Dendritic cell treated with granulocyte-macrophage colony-stimulating factor and Interleukin-4, amounts not matched to agents 40 ng/mL and 50 ng/mL, for 4 days (primary cell): ENCODE data around the gene EML2.

Experiments
- H3K27ac Mint-ChIP-seq: one replicate; pipeline ENCODE4 v1.8.0; 2022; ENCODE audit warnings: mild to moderate bottlenecking, mixed read lengths
- H3K27me3 Mint-ChIP-seq: one replicate; pipeline ENCODE4 v1.8.0; 2022; ENCODE audit warnings: mild to moderate bottlenecking, mixed read lengths
- H3K36me3 Mint-ChIP-seq: one replicate; pipeline ENCODE4 v1.8.0; 2022; ENCODE audit warnings: low read depth, mixed read lengths
- H3K4me1 Mint-ChIP-seq: one replicate; pipeline ENCODE4 v1.8.0; 2022; ENCODE audit warnings: low read depth, mixed read lengths
- H3K4me3 Mint-ChIP-seq: one replicate; pipeline ENCODE4 v1.8.0; 2022; ENCODE audit warnings: mild to moderate bottlenecking, moderate library complexity, mixed read lengths
- H3K9me3 Mint-ChIP-seq: one replicate; pipeline ENCODE4 v1.8.0; 2022; ENCODE audit warnings: mixed read lengths
- intact Hi-C: fragments of 100-400 bp; cut with micrococcal nuclease; formaldehyde crosslinking; loops from one replicate; pipeline ENCODE4 v1.15.0; 2022

EML2 gene

DNA sequence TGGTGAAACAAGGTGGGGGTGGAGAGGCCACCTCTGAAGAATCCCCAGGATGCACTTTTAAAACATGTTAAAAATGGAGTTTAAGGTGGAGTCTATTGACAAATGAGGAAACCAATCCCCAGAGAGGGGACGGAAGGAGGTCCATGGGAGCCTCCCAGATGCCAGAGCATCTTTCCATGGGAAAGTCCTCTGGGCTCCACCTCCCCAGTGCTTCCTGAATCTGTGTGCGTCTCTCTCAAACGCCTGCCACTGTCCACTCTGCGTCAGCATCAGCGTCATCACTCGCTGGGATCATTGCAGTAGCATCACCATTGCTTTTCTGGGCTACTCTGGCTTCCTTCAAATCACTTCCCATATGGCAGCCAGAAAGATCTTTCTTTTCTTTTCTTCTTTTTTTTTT is 43.4 kb downstream of the EML2 start:
- intact Hi-C loops = no loop called here
- H3K36me3 Mint-ChIP-seq = no peaks in the 10 kb centered on the region
- peaks cover 80% of the 10 kb centered on the region for H3K27me3 Mint-ChIP-seq
- H3K4me1 Mint-ChIP-seq = peaks cover 39% of the 10 kb centered on the region
- no peak overlapping the region for H3K4me3 Mint-ChIP-seq
- H3K27ac Mint-ChIP-seq = no peak overlapping the region
- no peaks in the 10 kb centered on the region for H3K9me3 Mint-ChIP-seq

DNA sequence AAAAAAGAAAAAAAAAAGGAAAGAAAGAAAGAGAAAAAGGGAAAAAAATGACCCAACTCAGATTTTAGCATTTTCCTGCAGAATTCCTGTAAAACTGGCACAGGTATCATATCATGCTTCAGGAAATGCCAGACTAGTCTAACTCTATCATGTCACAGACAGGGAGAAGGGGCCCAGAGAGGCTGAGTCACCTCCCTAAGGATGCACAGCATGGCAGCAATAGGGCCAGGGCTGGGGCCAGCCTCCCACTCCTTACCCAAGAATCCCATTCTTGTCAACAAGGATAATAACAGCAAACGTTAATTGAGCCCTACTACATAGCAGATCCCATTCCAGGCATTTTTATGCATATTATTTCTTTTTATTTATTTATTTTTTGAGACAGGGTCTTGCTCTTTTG is 45.7 kb downstream of the EML2 start:
- Mint-ChIP-seq H3K27me3 (peaks cover 82% of the 10 kb centered on the region), H3K4me3 (no peak overlapping the region), H3K9me3 (no peaks in the 10 kb centered on the region), H3K27ac (no peak overlapping the region), H3K36me3 (no peaks in the 10 kb centered on the region), H3K4me1 (peaks cover 23% of the 10 kb centered on the region)
- intact Hi-C loops = no loop called here

DNA sequence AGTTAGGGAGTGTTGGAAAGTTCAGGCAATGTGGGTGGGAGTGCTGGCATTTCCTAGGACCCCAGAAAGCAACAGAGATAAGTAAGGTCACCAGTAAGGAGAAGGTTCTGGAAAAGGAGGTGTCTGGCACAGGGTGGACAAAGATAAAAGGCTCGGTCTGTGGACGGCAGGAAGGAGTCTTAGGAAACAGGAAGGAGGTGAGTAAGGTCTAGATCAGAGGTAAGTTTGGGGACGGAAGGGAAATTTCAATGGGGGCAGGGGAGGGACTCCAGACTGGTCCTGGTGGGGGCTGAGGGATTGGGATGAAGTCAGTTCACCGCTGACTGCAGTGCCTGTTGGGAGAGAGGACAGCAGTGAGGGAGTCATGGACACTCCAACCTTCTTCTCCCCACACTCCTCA is 46.8 kb downstream of the EML2 start:
- peaks cover 15% of the 10 kb centered on the region for H3K4me1 Mint-ChIP-seq
- H3K9me3 Mint-ChIP-seq = no peaks in the 10 kb centered on the region
- H3K27ac Mint-ChIP-seq = no peak overlapping the region
- no peaks in the 10 kb centered on the region for H3K36me3 Mint-ChIP-seq
- intact Hi-C loops = no loop called here
- no peak overlapping the region for H3K4me3 Mint-ChIP-seq
- H3K27me3 Mint-ChIP-seq = peaks cover 73% of the 10 kb centered on the region

DNA sequence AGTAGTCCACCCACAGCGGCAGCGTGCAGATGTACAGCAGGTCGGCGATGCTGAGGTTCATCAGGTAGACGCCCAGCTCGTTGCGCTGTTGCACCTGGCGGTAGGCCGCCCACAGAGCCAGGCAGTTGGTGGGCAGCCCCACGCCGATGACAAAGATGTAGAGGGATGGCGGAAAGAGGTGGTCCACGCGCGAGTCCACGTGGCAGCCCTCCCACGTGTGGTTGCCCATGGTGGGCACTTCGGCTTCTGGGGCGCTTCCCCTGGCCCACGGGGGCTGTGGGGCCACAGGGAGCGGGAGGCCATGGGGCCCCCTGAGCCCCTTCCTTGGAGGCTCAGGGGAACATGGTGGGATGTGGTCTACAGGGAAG is 47.6 kb downstream of the EML2 start:
- no peak overlapping the region for H3K4me3 Mint-ChIP-seq
- H3K36me3 Mint-ChIP-seq = no peaks in the 10 kb centered on the region
- H3K9me3 Mint-ChIP-seq = no peaks in the 10 kb centered on the region
- peaks cover 15% of the 10 kb centered on the region for H3K4me1 Mint-ChIP-seq
- H3K27ac Mint-ChIP-seq = no peak overlapping the region
- H3K27me3 Mint-ChIP-seq = peaks cover 65% of the 10 kb centered on the region
- intact Hi-C loops = no loop called here

DNA sequence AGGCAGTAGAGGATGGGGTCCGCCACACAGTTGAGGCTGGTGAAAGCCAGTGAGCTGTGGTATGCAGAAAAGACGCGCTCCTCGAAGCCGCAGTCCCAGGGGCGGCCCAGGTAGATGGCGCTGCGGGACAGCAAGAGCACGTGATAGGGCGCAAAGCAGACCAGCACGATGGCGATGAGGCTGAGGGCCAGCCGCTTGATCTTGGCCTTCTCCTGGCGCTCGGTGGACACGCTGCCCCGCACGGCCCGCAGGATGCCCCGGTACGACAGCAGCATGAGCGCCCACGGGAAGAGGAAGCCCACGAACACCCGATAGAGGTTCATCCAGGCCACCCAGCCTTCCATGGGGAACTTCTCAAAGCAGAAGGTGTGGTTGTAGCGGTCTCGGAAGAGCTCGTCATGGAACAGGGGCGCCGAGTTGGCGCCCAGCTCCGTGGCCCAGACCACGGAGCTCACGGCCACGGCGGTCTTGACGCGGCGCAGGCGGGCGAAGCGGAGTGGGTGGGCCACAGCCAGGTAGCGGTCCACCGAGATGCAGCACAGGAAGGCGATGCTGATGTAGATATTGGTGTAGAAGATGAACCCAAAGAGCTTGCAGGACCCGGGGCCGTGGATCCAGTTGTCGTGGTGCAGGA is 48.1 kb downstream of the EML2 start:
- no peak overlapping the region for H3K4me3 Mint-ChIP-seq
- no peaks in the 10 kb centered on the region for H3K9me3 Mint-ChIP-seq
- H3K36me3 Mint-ChIP-seq = no peaks in the 10 kb centered on the region
- peaks cover 15% of the 10 kb centered on the region for H3K4me1 Mint-ChIP-seq
- intact Hi-C loops = no loop called here
- H3K27me3 Mint-ChIP-seq = peaks cover 60% of the 10 kb centered on the region
- H3K27ac Mint-ChIP-seq = no peak overlapping the region

DNA sequence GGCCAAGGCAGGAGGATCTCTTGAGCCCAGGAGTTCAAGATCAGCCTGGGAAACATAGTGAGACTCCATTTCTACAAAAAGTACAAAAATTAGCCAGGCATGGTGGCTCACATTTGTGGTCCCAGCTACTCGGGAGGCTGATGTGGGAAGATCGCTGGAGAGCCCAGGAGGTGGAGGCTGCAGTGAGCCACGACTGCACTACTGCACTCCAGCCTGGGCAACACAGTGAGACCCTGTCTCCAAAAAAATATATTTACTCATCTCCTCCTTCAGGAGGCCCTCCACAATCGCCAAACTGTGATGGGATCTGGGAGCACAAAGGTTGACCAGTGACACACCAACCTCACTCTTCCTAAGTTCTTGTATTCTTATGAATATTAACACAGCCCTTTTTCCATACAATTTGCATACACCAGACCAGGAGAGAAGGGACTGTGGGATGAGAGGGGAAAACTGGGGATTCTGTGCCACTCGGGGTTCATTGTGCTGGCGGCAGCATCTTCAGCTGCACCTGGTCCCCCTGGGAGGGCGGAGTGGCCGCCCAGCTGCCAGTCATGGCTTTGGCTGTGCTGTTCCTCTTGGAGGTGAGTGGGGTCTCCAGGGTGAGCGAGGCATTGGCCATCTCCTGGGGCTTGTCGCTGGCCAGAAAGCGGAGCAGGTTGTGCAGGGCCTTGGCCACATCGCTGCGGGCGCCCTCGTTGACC is 48.7 kb downstream of the EML2 start:
- peaks cover 15% of the 10 kb centered on the region for H3K4me1 Mint-ChIP-seq
- no peak overlapping the region for H3K27ac Mint-ChIP-seq
- H3K27me3 Mint-ChIP-seq = peaks cover 53% of the 10 kb centered on the region
- no peaks in the 10 kb centered on the region for H3K9me3 Mint-ChIP-seq
- H3K36me3 Mint-ChIP-seq = no peaks in the 10 kb centered on the region
- H3K4me3 Mint-ChIP-seq = no peak overlapping the region
- intact Hi-C loops = no loop called here

DNA sequence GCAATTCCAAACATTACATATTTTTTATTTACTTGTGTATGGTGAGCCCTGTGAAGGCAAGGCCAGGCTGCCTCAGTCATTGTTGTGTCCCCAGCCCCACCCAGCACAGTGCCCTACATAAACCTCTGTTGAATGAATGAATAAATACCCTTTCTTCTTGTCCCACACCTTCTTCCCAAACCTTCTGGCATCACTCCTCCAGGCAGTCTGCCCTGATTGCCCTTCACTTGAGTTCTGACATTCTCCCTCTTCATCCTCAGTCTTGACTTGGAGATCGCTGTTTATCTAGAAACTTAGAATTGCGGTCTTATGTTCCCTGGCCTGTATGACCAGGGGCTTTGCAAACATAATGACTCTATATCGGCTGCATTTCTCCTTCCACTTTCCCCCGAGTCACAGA is 49.4 kb downstream of the EML2 start:
- Mint-ChIP-seq H3K27me3 (peaks cover 49% of the 10 kb centered on the region), H3K27ac (no peak overlapping the region), H3K9me3 (no peaks in the 10 kb centered on the region), H3K4me1 (peaks cover 15% of the 10 kb centered on the region), H3K36me3 (no peaks in the 10 kb centered on the region), H3K4me3 (no peak overlapping the region)
- intact Hi-C loops = no loop called here

DNA sequence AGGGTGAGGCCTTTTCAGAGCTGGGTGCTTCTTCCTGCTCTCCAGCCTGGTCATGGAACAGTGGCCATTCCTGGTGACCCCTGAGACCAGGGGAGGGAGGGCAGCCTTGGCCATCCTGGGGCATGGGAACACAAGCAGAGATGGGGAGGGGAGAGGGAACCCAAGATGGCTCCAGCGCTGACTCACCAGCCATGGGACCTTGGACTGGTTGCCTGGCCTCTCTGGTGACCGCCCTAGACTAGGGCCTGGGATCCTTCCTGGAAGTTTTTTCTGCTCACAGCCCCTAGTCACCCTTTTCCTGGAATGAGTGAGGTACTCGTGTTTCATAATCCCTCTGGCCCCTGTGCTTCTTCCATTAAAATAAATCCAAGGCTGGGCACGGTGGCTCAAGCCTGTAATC is 51.3 kb downstream of the EML2 start:
- no peak overlapping the region for H3K4me3 Mint-ChIP-seq
- H3K36me3 Mint-ChIP-seq = peaks cover 5% of the 10 kb centered on the region
- H3K4me1 Mint-ChIP-seq = peaks cover 15% of the 10 kb centered on the region
- H3K9me3 Mint-ChIP-seq = no peaks in the 10 kb centered on the region
- peaks cover 44% of the 10 kb centered on the region for H3K27me3 Mint-ChIP-seq
- H3K27ac Mint-ChIP-seq = no peak overlapping the region
- intact Hi-C loops = no loop called here

DNA sequence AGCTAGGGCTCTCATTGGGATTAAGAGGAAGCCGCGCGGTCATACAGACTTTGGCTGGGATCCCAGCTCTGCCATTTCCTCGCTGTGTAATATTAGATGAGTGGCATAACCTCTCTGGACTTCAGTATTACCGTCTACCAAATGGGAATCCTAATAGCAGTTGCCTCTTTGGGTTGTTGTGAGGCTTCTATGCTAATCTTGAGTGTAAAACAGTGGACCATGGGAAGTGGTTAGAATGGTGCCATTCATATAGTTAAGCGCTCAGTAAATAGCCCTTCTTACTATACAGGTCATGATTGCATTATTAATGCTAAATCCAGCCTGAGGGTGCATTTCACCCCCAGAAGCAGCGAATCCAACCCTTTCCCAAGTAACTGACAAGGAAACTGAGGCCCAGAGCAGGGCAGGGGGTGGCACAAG is 54.0 kb downstream of the EML2 start:
- Mint-ChIP-seq H3K9me3 (no peaks in the 10 kb centered on the region), H3K27me3 (peaks cover 19% of the 10 kb centered on the region), H3K4me1 (peaks cover 11% of the 10 kb centered on the region), H3K4me3 (peak overlapping the region; percentile 86), H3K27ac (peak overlapping the region; percentile 98), H3K36me3 (peaks cover 19% of the 10 kb centered on the region)
- intact Hi-C loops = no loop called here

DNA sequence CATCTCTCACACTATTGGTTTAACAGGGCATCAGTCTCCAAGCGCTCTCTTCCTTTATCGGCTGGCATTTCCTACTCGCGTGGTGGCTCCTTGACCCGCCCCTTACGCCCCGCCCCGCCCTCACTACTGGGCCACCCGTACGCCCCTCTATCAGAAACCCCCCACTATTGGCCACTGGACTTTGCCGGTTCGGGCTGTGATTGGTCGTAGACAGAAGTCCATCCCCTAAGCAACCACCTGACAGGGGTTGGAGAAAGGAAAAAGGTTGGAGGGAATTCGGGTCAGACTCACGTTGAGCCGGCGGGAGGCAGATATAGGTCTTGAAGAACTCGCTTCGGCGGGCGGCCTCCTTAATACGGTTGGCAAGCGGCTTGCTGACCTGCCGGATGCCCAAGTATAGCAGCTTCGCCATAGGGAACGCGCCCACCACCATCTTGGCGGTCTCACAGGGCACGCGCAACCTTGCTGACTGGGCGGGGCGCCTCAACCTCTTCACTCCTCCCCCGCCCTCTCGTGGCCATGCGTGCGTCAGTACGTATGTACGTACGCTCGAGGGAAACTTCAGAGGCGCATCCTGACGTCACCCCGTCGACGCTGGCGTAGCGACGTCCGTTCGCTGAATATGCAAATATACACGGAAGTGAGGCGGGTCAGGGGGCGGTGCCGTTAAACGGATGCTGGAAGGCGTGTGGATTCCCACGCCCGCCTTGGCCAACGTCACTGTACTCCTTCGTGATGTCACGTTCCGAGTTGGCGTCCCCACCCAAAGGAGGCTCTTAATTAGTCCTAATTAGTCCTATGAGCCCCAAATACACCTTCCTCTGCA is 54.7 kb downstream of the EML2 start, which contains the start of gene OPA3:
Gene OPA3 (minus strand): TSS at position 471 of the 826 bp plus-strand sequence. CDS start 38 bp downstream, at position 433.
- H3K27me3 Mint-ChIP-seq = peaks cover 13% of the 10 kb centered on the region
- H3K4me3 Mint-ChIP-seq = peak within 1 kb of the TSS; percentile 86
- peaks cover 11% of the 10 kb centered on the region for H3K4me1 Mint-ChIP-seq
- peak within 1 kb of the TSS; percentile 98 for H3K27ac Mint-ChIP-seq
- intact Hi-C loops = no loop called here
- no peaks in the 10 kb centered on the region for H3K9me3 Mint-ChIP-seq
- H3K36me3 Mint-ChIP-seq = peaks cover 19% of the 10 kb centered on the region

DNA sequence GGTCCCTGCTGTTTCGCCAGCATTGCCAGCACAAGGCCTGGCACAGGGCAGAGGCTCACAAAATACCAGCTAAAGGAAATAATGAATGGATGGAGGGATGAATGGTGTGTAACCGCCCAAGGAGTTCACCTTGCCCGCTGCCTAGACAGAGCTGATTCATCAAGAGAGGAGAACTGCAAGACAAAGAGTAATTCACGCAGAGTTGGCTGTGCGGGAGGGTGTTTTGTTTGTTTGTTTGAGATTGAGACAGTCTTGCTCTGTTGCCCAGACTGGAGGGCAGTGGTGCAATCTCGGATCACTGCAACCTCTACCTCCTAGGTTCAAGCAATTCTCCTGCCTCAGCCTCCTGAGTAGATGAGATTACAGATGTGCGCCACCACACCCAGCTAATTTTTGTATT is 57.6 kb downstream of the EML2 start:
- intact Hi-C loops = no loop called here
- Mint-ChIP-seq H3K4me3 (no peak overlapping the region), H3K27me3 (no peaks in the 10 kb centered on the region), H3K4me1 (peaks cover 19% of the 10 kb centered on the region), H3K9me3 (no peaks in the 10 kb centered on the region), H3K27ac (peak overlapping the region; percentile 15), H3K36me3 (peaks cover 22% of the 10 kb centered on the region)

DNA sequence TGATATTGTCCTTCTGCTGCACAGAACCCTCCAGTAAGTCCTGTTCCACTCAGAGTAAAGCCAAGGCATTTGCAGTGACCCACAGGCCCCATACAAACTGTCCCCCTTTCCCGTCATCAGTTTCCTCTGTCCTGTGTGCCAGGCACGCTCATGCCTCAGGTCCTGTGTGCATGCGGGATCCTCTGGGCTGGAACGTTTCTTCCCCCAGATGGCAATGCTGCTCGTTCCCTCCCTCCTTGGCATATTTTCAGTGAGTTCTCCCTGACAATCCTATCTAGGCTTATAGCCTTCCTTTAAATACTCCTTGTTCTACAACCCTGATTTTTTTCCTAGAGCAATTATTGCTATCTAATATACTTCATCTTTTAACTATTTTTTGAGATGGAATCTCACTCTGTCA is 60.3 kb downstream of the EML2 start:
- no peaks in the 10 kb centered on the region for H3K27me3 Mint-ChIP-seq
- no peaks in the 10 kb centered on the region for H3K9me3 Mint-ChIP-seq
- H3K27ac Mint-ChIP-seq = no peak overlapping the region
- peaks cover 19% of the 10 kb centered on the region for H3K4me1 Mint-ChIP-seq
- peaks cover 24% of the 10 kb centered on the region for H3K36me3 Mint-ChIP-seq
- intact Hi-C loops = no loop called here
- H3K4me3 Mint-ChIP-seq = no peak overlapping the region

DNA sequence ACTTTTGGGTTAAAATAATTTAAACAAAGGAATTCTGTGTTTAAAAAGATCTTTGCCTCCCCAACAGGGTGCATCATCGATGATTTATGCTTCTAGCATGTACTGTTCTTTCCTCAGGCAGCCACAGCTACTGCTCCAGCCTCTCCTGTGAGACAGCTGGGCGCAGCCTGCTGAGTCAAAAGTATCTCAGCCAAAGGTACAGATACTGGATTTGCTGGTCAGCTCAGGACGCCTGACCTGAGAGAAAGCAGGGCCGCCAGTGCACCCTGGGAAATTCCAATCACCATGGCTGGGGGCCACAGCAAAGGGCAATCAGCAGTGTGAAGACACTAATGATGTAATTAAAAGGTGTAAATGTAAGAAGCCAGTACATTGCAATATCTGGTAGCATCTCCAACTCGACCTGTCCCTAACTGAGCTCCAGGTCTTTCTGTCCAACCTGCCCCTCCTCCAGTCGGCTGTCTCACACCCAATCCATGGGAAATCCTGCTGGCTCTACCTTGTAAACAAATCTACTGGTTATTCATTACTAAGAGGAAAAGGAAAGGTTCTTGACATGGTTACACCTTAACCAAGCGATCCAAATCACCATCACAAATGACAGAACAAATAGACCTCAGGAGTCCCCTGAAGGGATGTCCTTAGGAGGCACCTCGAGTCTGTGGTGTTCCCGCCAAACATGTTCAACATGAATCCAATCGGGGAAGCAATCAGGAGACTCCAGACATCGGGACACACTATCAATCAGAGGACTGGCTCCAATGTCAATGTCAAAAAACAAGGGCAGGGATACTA is 61.9 kb downstream of the EML2 start:
- peaks cover 16% of the 10 kb centered on the region for H3K4me1 Mint-ChIP-seq
- intact Hi-C loops = no loop called here
- H3K4me3 Mint-ChIP-seq = no peak overlapping the region
- no peaks in the 10 kb centered on the region for H3K9me3 Mint-ChIP-seq
- H3K27ac Mint-ChIP-seq = no peak overlapping the region
- H3K27me3 Mint-ChIP-seq = no peaks in the 10 kb centered on the region
- H3K36me3 Mint-ChIP-seq = peaks cover 27% of the 10 kb centered on the region
